ENCODE data around the gene SKAP2. TPM values are rescaled to one million over a fixed set of nuclear protein-coding genes. Genes with fewer than 3 reads are reported as not detected.

Gene SKAP2
- 10 to 100 TPM in 3 of 4 donors, 1 to 10 TPM in 1; 8.2 to 26.1 (median 11.8) TPM for total RNA-seq

- Histone ChIP-seq H3K27me3 (no peaks in the 10 kb centered on the region), H3K9me3 (no peaks in the 10 kb centered on the region), H3K4me3 (replicated peaks in 1 of 3) (peak within 1 kb of the TSS; percentile 7 to 63 (median 57)), H3K36me3 (no peaks in the 10 kb centered on the region), H3K27ac (peak within 1 kb of the TSS; percentile 56 to 82 (median 77)), H3K4me1 (peaks cover 4 to 5% of the 10 kb centered on the region in 2 donors)
- TF ChIP-seq POLR2A (IDR thresholded peaks at IDR 0.05), result peak; percentile 53 to 88
- no peak for TF ChIP-seq CTCF (IDR thresholded peaks at IDR 0.05)
- DNase-seq, result peak; percentile 97
- WGBS, 2 donors, result 1 to 2% methylated on average over 28 to 48 of the region's 52 CpGs
- intact Hi-C loops (cut with DNase I), result loop anchor here (5.0 kb wide), 1 partner anchor 288 kb away; the partner anchor contains the start of gene HOXA3
Observed at GRCh38 chr7:26864309-26865093, at the start of gene SKAP2. Gene SKAP2 (minus strand): TSS chr7:26864590. CDS start chr7:26864429, 161 bp downstream.

- no peak for DNase-seq
- intact Hi-C loops (cut with DNase I), result no loop called here
- no peak overlapping the region for H3K27ac ChIP-seq
- 76 to 81% methylated on average over 1 of the region's 1 CpG for WGBS, 2 donors
- H3K36me3 ChIP-seq, result no peaks in the 10 kb centered on the region
- H3K27me3 ChIP-seq, result no peaks in the 10 kb centered on the region
- H3K9me3 ChIP-seq, result no peaks in the 10 kb centered on the region
- H3K4me3 ChIP-seq (replicated peaks in 1 of 3), result no peak overlapping the region
- TF ChIP-seq POLR2A (IDR thresholded peaks at IDR 0.05), result no peak
- TF ChIP-seq CTCF (IDR thresholded peaks at IDR 0.05), result no peak
- H3K4me1 ChIP-seq, result no peaks in the 10 kb centered on the region
Observed at GRCh38 chr7:26912933-26913536, 48.6 kb upstream of the SKAP2 start.

- TF ChIP-seq CTCF (IDR thresholded peaks at IDR 0.05) (no peak), POLR2A (IDR thresholded peaks at IDR 0.05) (no peak)
- no peak overlapping the region for H3K27ac ChIP-seq
- intact Hi-C loops (cut with DNase I), result no loop called here
- no peak for DNase-seq
- H3K9me3 ChIP-seq, result no peaks in the 10 kb centered on the region
- H3K4me3 ChIP-seq (replicated peaks in 1 of 3), result no peak overlapping the region
- no peaks in the 10 kb centered on the region for H3K4me1 ChIP-seq
- H3K27me3 ChIP-seq, result no peaks in the 10 kb centered on the region
- H3K36me3 ChIP-seq, result no peaks in the 10 kb centered on the region
Observed at GRCh38 chr7:26912338-26912737, 47.9 kb upstream of the SKAP2 start.

- H3K27ac ChIP-seq, result no peak overlapping the region
- 87 to 90% methylated on average over 4 of the region's 4 CpGs for WGBS, 2 donors
Observed at GRCh38 chr7:26910221-26910620, 45.8 kb upstream of the SKAP2 start.

More at GRCh38 chr7:26910221-26910620, 45.8 kb upstream of the SKAP2 start:
- no peak for DNase-seq
- Histone ChIP-seq H3K4me3 (replicated peaks in 1 of 3) (no peak overlapping the region), H3K4me1 (no peaks in the 10 kb centered on the region), H3K36me3 (no peaks in the 10 kb centered on the region), H3K9me3 (no peaks in the 10 kb centered on the region), H3K27me3 (no peaks in the 10 kb centered on the region)
- TF ChIP-seq CTCF (IDR thresholded peaks at IDR 0.05) (no peak), POLR2A (IDR thresholded peaks at IDR 0.05) (no peak)
- intact Hi-C loops (cut with DNase I), result no loop called here

Measured in thyroid gland (tissue), 4 donors.